Activated T-cell treated with anti-CD3 and anti-CD28 coated beads for 24 hours (primary cell): ENCODE measurements around the gene EPN3.

Experiments
- DNase-seq: peaks from one replicate; pipeline ENCODE4 v3.0.0-alpha.2; 2020; ENCODE audit warnings: low read depth

Gene EPN3

GRCh38 chr17:50550661-50551432, 18.3 kb downstream of the EPN3 start:
- no peak for DNase-seq

GRCh38 chr17:50551433-50551815, 18.9 kb downstream of the EPN3 start:
- DNase-seq, result no peak

DNA sequence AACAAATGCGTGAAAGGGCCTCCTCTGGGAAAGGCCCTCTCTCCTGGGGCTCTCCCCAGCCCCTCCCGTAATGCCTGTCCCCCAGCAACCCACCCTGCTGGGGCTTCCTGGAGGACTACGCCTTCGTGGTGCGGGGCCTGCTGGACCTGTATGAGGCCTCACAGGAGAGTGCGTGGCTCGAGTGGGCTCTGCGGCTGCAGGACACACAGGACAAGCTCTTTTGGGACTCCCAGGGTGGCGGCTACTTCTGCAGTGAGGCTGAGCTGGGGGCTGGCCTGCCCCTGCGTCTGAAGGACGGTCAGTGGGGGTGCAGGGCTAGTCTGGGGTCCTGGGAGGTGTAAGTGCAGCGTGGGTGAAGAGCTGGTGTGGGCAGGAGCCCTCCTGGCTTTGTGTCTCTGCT, 19.3 kb downstream of the EPN3 start:
- DNase-seq, result no peak

- DNase-seq, result no peak
These were observed 21.7 kb downstream of the EPN3 start for GRCh38 chr17:50554201-50554600.

- no peak for DNase-seq
These were observed 24.3 kb downstream of the EPN3 start for GRCh38 chr17:50556803-50557202.

- no peak for DNase-seq
These were observed 25.1 kb downstream of the EPN3 start for GRCh38 chr17:50557630-50558029.

DNA sequence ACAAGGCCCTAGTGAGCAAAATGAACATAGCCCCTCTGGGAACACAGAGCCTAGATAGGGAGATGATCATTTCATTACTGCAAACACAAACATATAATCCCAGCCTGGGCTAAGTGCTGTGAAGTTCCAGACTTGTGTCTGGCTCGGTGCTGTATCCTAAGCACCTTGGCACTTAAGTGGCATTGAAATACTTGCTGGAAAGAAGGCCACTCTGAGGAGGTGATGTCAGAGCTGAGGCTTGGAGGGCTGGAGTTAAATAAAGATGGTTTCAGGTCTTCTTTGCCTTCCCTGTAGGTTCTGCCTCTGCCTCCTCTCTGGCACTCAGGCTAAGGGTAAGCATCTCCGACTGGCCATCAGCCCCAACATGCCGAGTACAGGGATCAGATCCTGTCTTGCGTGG, 25.6 kb downstream of the EPN3 start:
- no peak for DNase-seq

- no peak for DNase-seq
These were observed 26.0 kb downstream of the EPN3 start for GRCh38 chr17:50558581-50558940.

DNA sequence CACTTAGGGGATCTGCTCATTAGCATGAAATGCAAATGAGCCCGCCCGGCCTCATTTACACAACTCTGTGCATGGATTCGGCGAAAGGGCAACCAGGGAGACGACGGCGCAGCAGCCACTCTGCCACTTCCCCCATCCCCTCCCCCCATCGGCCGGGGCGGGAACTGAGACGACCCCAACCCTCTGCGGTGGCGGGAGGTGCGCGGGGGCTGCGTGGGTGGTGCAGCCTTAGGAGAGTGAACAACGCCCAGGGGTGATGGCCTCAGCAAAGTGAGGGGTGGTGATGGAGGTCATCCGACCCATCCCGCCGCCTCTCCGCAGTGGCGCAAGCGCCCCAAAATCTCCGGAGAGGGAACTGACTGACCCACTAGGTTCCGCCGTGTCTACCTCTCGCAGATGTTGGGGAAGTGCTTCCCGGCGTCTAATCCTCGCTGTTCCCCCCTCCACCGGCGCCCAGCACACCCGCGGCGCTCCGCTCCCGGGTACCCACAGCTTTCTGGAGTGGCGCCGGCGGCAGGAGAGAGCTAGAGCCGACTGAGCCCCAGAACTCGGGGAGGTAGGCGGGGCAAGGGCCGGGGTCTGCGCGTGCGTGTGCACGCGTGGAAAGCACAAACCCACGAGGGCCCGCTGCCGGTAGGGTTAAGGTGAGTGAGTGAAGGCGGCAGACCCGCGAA, 26.5 kb downstream of the EPN3 start:
- no peak for DNase-seq

DNA sequence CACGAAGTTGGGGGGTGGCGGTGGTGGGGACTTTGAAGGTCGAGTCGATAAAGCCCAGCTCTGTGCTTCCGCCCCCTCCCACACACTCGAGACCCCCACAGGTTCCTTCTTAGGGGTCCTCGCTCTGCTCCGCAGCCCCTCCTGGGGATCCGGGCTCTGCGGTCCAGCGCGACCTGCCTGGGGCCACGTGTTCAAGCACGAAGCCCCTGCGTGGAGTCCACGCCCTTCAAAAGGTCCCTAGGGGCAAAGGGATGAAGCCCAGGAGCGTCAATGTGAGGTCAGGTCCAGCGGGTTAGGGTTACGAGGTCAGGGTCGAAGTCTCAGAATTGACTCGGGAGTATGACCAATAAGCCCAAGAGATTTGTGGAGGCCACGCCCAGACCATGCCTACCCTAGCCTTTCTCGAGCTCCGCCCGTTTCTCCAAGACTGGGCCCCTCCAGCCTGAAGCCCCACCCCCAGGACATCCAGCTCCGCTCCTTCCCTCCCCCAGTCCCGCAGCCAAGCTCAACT, 27.2 kb downstream of the EPN3 start:
- DNase-seq, result no peak

DNA sequence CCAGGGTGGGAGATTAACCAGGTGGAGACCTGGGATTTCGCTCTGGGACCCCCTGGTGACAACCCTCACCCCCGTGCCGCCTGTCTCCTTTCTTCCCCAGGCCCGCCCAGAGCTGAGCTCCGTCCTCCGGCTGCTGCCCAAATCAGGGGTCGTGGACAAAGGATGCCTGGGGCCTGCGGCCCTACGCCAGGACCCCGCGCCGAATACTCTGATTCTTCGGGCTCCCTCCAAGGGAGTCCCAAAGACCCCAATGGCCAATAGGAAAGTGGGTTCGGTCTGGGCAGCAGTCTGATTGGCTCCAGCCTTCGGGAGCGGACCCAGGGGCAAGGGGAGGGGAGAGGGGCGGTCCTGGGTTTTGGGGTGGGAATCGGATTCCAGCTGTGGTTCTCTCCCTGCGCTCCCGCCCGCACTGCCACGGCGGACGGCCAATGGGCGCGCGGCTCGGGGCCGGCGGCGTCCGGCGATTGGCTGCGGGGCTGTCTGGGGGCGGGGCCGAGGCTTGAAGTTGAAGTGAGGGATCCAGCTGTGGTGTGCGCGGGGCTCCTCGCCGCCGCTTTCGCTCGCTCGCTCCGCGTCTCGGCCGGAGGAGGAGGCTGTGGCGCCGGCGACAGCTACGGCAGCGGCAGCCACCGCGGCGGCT, 27.8 kb downstream of the EPN3 start, which contains the start of gene CACNA1G:
Gene CACNA1G, plus strand, starts transcription at position 531 of the 640 bp plus-strand sequence. CDS start 745 bp downstream, outside the sequence.
- peak; percentile 82 for DNase-seq

- DNase-seq, result no peak
These were observed 28.6 kb downstream of the EPN3 start for GRCh38 chr17:50560931-50561745.

GRCh38 chr17:50561746-50562141, 29.2 kb downstream of the EPN3 start:
- DNase-seq, result no peak

GRCh38 chr17:50562242-50563091, 29.9 kb downstream of the EPN3 start:
- DNase-seq, result no peak

GRCh38 chr17:50563092-50563511, 30.6 kb downstream of the EPN3 start:
- no peak for DNase-seq

- DNase-seq, result no peak
These were observed 32.4 kb downstream of the EPN3 start for GRCh38 chr17:50564916-50565315.

DNA sequence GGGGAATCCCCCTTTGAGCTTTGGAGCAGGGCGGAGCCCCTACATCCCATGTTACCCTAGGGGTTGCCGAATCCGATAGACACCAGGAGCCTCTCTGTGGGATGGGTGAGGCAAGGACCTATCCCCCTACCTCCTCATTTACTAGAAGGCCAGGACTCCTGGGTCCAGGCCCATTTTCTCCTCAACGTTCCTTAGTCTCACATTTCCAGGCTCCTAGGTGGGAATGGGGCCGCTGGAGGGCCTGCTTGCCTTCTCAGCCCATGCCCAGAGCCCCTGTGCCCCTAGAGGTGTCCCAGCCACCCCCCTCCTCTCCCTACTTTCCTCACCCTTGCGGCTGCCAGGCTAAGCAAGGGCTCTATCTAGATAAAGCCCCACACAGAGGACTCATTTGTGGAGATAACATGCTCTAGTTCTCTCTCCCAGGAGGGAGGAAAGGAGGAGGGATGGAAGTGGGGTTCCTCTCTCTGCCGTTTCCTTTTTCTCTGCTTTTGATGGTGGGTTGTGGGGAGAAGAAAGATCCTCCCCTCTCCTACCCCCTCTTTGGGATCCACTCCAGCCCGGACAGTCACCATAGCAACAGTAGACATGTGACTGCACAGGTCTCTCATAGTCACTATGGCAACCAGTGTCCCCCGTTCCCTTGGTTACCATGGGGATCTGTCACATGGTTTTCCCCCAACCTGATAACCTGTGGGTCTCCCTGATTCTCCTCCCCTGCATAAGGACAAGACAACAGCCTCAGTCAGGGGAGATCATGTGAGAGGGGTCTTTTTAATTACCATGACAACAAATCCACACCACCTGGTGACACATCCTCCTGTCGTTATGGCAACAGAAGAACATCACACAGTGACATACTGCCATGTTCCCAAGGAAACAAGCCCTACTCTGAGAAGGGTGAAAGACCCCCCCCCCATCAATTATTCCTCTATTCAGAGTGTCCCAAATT, 33.1 kb downstream of the EPN3 start:
- DNase-seq, result no peak

DNA sequence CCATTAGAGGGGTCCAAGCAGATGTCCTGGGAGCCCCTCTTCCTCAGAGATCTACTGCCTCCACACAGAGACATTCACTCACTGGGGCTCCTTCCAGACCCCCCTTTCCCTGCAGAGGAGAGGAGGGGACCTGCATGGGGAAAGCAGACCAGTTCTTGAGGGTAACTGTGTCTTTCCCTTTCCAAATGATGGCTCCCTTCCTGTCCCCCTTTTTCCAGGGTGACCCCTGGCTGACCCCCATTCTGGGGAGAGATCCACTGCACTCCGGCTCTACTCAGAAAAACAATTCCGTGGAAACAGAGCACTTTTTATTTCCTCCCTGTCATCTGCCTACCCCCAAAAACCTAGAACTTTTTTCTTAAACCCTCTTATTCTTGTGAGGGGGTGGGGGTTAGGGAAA, 34.4 kb downstream of the EPN3 start:
- DNase-seq, result no peak

DNA sequence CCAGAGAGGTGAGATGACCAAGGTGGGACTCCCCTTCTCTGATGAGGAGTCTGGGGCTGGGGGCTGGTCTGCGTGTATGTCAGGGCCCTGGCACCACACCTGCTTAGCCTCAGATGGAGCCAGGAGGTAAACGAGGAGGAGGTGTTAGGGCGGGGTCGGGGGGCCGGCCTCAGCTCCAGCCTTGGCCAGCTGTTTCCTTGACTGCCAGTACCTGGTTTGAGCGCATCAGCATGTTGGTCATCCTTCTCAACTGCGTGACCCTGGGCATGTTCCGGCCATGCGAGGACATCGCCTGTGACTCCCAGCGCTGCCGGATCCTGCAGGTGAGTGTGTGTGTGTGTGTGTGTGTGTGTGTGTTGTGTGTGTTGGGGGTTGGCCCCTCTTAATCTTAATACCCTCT, 36.1 kb downstream of the EPN3 start:
- no peak for DNase-seq

DNA sequence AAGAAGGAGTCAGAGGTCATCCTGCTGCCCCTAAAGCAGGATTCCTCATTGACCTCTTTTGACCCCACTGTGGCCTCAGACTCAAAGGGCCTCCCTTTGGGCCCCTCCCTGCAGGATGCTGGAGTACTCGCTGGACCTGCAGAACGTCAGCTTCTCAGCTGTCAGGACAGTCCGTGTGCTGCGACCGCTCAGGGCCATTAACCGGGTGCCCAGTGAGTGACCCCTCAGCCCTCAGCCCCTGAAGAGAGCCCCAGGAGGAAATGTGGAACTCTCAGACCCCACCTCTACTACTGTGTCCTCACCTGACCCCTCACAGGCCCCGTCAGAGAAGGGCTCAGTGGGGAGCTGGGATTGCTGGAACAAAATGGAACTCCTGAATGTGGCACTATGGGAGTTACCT, 37.1 kb downstream of the EPN3 start:
- no peak for DNase-seq
